ENCODE results near the gene TSKS. TPM values are rescaled to one million over a fixed set of nuclear protein-coding genes. Genes with fewer than 3 reads are reported as not detected.

The TSKS gene
- total RNA-seq, 1 donor from 2014 or later = not detected

Other genes starting within 250 kb of the TSKS start
- gene RCN3, start 235.3 kb downstream of the TSKS start, total RNA-seq = 101 and 237 TPM in 2 replicates
- 107 and 113 TPM in 2 replicates for gene NOSIP, start 182.8 kb downstream of the TSKS start, total RNA-seq
- 3.1 and 4.1 TPM in 2 replicates for gene PRRG2, start 182.0 kb downstream of the TSKS start, total RNA-seq
- 1.8 and 2.0 TPM in 2 replicates for gene PRR12, start 172.1 kb downstream of the TSKS start, total RNA-seq
- 45.8 and 54.9 TPM in 2 replicates for gene RRAS, start 123.2 kb downstream of the TSKS start, total RNA-seq
- 10.7 and 12.0 TPM in 2 replicates for gene SCAF1, start 121.1 kb downstream of the TSKS start, total RNA-seq
- 51.4 and 85.1 TPM in 2 replicates for gene IRF3, start 97.4 kb downstream of the TSKS start, total RNA-seq
- 6.8 and 11.4 TPM in 2 replicates for gene BCL2L12, start 97.4 kb downstream of the TSKS start, total RNA-seq
- 476 and 582 TPM in 2 replicates for gene PRMT1, start 86.0 kb downstream of the TSKS start, total RNA-seq
- 0.40 and 0.74 TPM in 2 replicates for gene ADM5, start 73.7 kb downstream of the TSKS start, total RNA-seq
- 20.0 and 24.7 TPM in 2 replicates for gene CPT1C, start 72.2 kb downstream of the TSKS start, total RNA-seq
- gene AP2A1, start 3.7 kb upstream of the TSKS start, total RNA-seq = 65.3 and 65.6 TPM in 2 replicates
- gene FUZ, start 50.0 kb upstream of the TSKS start, total RNA-seq = 23.9 and 34.9 TPM in 2 replicates
- gene MED25, start 55.0 kb upstream of the TSKS start, total RNA-seq = 13.1 and 13.8 TPM in 2 replicates
- 47.3 and 65.2 TPM in 2 replicates for gene PTOV1, start 87.9 kb upstream of the TSKS start, total RNA-seq
- 47.2 and 48.2 TPM in 2 replicates for gene PNKP, start 104.3 kb upstream of the TSKS start, total RNA-seq
- 7.6 and 11.2 TPM in 2 replicates for gene AKT1S1, start 114.0 kb upstream of the TSKS start, total RNA-seq
- 7.1 and 7.3 TPM in 2 replicates for gene TBC1D17, start 114.4 kb upstream of the TSKS start, total RNA-seq
- 3.3 and 4.7 TPM in 2 replicates for gene IL4I1, start 133.6 kb upstream of the TSKS start, total RNA-seq
- 5.1 and 5.2 TPM in 2 replicates for gene ATF5, start 165.9 kb upstream of the TSKS start, total RNA-seq
- gene NUP62, start 166.2 kb upstream of the TSKS start, total RNA-seq = 33.8 and 49.8 TPM in 2 replicates
- not detected in 2 replicates for gene SIGLEC11, start 197.9 kb upstream of the TSKS start, total RNA-seq

Data from pulmonary artery endothelial cell (primary cell).